HL-60/S4 (cell line): ENCODE results near the gene GIMAP6.
"Not testable (repeated sequence)": the region's sequence is repeated elsewhere in the genome, so short reads cannot be mapped to it uniquely, and the experiment has no call there.

Experiments
- in situ Hi-C: fragments of 300-500 bp; cut with MboI; formaldehyde crosslinking; loops from 2 replicates; pipeline ENCODE4 v1.14.3; 2022; ENCODE audit warnings: low sequenced_read_pairs

GIMAP6 gene

GRCh38 chr7:150631866-150632864 is at the start of gene GIMAP6:
Gene GIMAP6 (minus strand): TSS chr7:150632385. CDS start chr7:150630142, 2,243 bp downstream.
- in situ Hi-C loops, result no loop called here

- in situ Hi-C loops, result not testable (repeated sequence)
Measured at GRCh38 chr7:150680364-150680763, 48.2 kb upstream of the GIMAP6 start.

GRCh38 chr7:150678601-150679000 is 46.4 kb upstream of the GIMAP6 start:
- in situ Hi-C loops, result not testable (repeated sequence)

GRCh38 chr7:150676854-150677253 is 44.7 kb upstream of the GIMAP6 start:
- in situ Hi-C loops, result not testable (repeated sequence)

GRCh38 chr7:150676276-150676675 is 44.1 kb upstream of the GIMAP6 start:
- in situ Hi-C loops, result not testable (repeated sequence)

- in situ Hi-C loops, result no loop called here
Measured at GRCh38 chr7:150675714-150676113, 43.5 kb upstream of the GIMAP6 start.

GRCh38 chr7:150671798-150672585 is 39.8 kb upstream of the GIMAP6 start:
- in situ Hi-C loops, result not testable (repeated sequence)

- in situ Hi-C loops, result no loop called here
Measured at GRCh38 chr7:150668977-150669376, 36.8 kb upstream of the GIMAP6 start.

GRCh38 chr7:150668472-150668911 is 36.3 kb upstream of the GIMAP6 start:
- in situ Hi-C loops, result no loop called here

- in situ Hi-C loops, result no loop called here
Measured at GRCh38 chr7:150666412-150666811, 34.2 kb upstream of the GIMAP6 start.

GRCh38 chr7:150665896-150666295 is 33.7 kb upstream of the GIMAP6 start:
- in situ Hi-C loops, result no loop called here

GRCh38 chr7:150665089-150665748 is 33.0 kb upstream of the GIMAP6 start:
- in situ Hi-C loops, result no loop called here

- in situ Hi-C loops, result no loop called here
Measured at GRCh38 chr7:150663802-150664494, 31.8 kb upstream of the GIMAP6 start.

- in situ Hi-C loops, result not testable (repeated sequence)
Measured at GRCh38 chr7:150662821-150663220, 30.6 kb upstream of the GIMAP6 start.

- in situ Hi-C loops, result no loop called here
Measured at GRCh38 chr7:150660939-150661613, 28.9 kb upstream of the GIMAP6 start.

- in situ Hi-C loops, result no loop called here
Measured at GRCh38 chr7:150657526-150657925, 25.3 kb upstream of the GIMAP6 start.

- in situ Hi-C loops, result no loop called here
Measured at GRCh38 chr7:150656047-150656446, 23.9 kb upstream of the GIMAP6 start.

- in situ Hi-C loops, result no loop called here
Measured at GRCh38 chr7:150654692-150655091, 22.5 kb upstream of the GIMAP6 start.

- in situ Hi-C loops, result no loop called here
Measured at GRCh38 chr7:150649080-150649385, 16.8 kb upstream of the GIMAP6 start.
